Karpas-422 (cell line): ENCODE results near the gene ROMO1. TPM values are rescaled to one million over a fixed set of nuclear protein-coding genes. Genes with fewer than 3 reads are reported as not detected.
"Not testable (repeated sequence)": the region's sequence is repeated elsewhere in the genome, so short reads cannot be mapped to it uniquely, and the experiment has no call there.

Source experiments
- DNase-seq: peaks from one replicate; pipeline ENCODE4 v3.0.0-alpha.2; 2015
- H2AFZ ChIP-seq: fragments of 200-600 bp; sonication (generic); 2 replicates; pipeline ENCODE4 v1.6.1; 2014; ENCODE audit warnings: antibody characterized with exemption, low read length, mixed read lengths
- H3K27ac ChIP-seq: fragments of 200-600 bp; sonication (generic); 2 replicates; pipeline ENCODE4 v1.5.1; 2014; ENCODE audit warnings: mild to moderate bottlenecking, low read length, moderate library complexity
- H3K27me3 ChIP-seq: fragments of 200-600 bp; sonication (generic); 2 replicates; pipeline ENCODE4 v1.6.1; 2014; ENCODE audit warnings: low read length, mixed read lengths
- H3K36me3 ChIP-seq: fragments of 200-600 bp; sonication (generic); 2 replicates; pipeline ENCODE4 v1.6.1; 2014; ENCODE audit warnings: low read length, mixed read lengths; ENCODE audit not compliant: insufficient read depth
- H3K4me1 ChIP-seq: fragments of 200-600 bp; sonication (generic); 2 replicates; pipeline ENCODE4 v1.6.1; 2014; ENCODE audit warnings: mild to moderate bottlenecking, low read length, mixed read lengths
- H3K4me2 ChIP-seq: fragments of 200-600 bp; sonication (generic); 2 replicates; pipeline ENCODE4 v1.6.1; 2014; ENCODE audit warnings: low read length, low read depth, mild to moderate bottlenecking; ENCODE audit not compliant: poor library complexity, severe bottlenecking
- H3K4me3 ChIP-seq: fragments of 200-600 bp; sonication (generic); 2 replicates; pipeline ENCODE4 v1.5.1; 2014; ENCODE audit warnings: mild to moderate bottlenecking, antibody characterized with exemption, low read length, mixed read lengths
- H3K79me2 ChIP-seq: fragments of 200-600 bp; sonication (generic); 2 replicates; pipeline ENCODE4 v1.6.1; 2014; ENCODE audit warnings: mild to moderate bottlenecking, low read length, mixed read lengths
- H3K9ac ChIP-seq: fragments of 200-600 bp; sonication (generic); 2 replicates; pipeline ENCODE4 v1.6.0; 2014; ENCODE audit warnings: low read length
- H3K9me2 ChIP-seq: fragments of 200-600 bp; sonication (generic), shearing (Covaris generic); replicated peaks from 2 replicates; pipeline ENCODE4 v1.6.0; 2014; ENCODE audit warnings: mild to moderate bottlenecking, low read length, moderate library complexity; ENCODE audit not compliant: insufficient read depth
- H3K9me3 ChIP-seq: fragments of 300-700, 200-600 bp; sonication (generic); 2 replicates; pipeline ENCODE4 v1.6.1; 2014; ENCODE audit warnings: low read length, mixed read lengths
- H4K20me1 ChIP-seq: fragments of 200-600 bp; sonication (generic); 2 replicates; pipeline ENCODE4 v1.6.1; 2014; ENCODE audit warnings: mild to moderate bottlenecking, antibody characterized with exemption, low read length, low read depth; ENCODE audit not compliant: insufficient read depth
- total RNA-seq: library from RNA; depleted of rRNA; stranded (reverse); fragments of >200 nt; shearing (Covaris generic); gene quantifications from 2 replicates; pipeline ENCODE4 v1.2.3, GENCODE V29; 2014; ENCODE audit warnings: low replicate concordance

ROMO1 gene
- total RNA-seq, 1 experiment from 2014 or later, result 242 TPM

GRCh38 chr20:35718972-35719635 lies 19.9 kb downstream of the ROMO1 start:
- no peak for DNase-seq
- Histone ChIP-seq H3K9me3 (no peaks in the 10 kb centered on the region), H2AFZ (no peak overlapping the region), H4K20me1 (peaks cover 47% of the 10 kb centered on the region), H3K4me2 (no peak overlapping the region), H3K4me1 (no peaks in the 10 kb centered on the region), H3K36me3 (peaks cover 79% of the 10 kb centered on the region), H3K9ac (no peak overlapping the region), H3K9me2 (no peaks in the 10 kb centered on the region), H3K79me2 (peaks cover 76% of the 10 kb centered on the region), H3K4me3 (no peak overlapping the region), H3K27me3 (no peaks in the 10 kb centered on the region), H3K27ac (no peak overlapping the region)

- no peaks in the 10 kb centered on the region for H3K27me3 ChIP-seq
- H3K4me3 ChIP-seq, result no peak overlapping the region
- no peak for DNase-seq
- H3K79me2 ChIP-seq, result peaks cover 78% of the 10 kb centered on the region
- H3K36me3 ChIP-seq, result peaks cover 81% of the 10 kb centered on the region
- no peaks in the 10 kb centered on the region for H3K9me3 ChIP-seq
- peaks cover 51% of the 10 kb centered on the region for H4K20me1 ChIP-seq
- H3K27ac ChIP-seq, result no peak overlapping the region
- no peak overlapping the region for H3K9ac ChIP-seq
- no peaks in the 10 kb centered on the region for H3K4me1 ChIP-seq
- no peaks in the 10 kb centered on the region for H3K9me2 ChIP-seq
- H3K4me2 ChIP-seq, result no peak overlapping the region
- no peak overlapping the region for H2AFZ ChIP-seq
Measured at GRCh38 chr20:35719717-35720116, 20.5 kb downstream of the ROMO1 start.

GRCh38 chr20:35720165-35721123 lies 21.2 kb downstream of the ROMO1 start:
- no peaks in the 10 kb centered on the region for H3K9me3 ChIP-seq
- peaks cover 77% of the 10 kb centered on the region for H3K79me2 ChIP-seq
- peaks cover 80% of the 10 kb centered on the region for H3K36me3 ChIP-seq
- no peak overlapping the region for H3K4me3 ChIP-seq
- no peak overlapping the region for H3K4me2 ChIP-seq
- no peaks in the 10 kb centered on the region for H3K27me3 ChIP-seq
- no peak overlapping the region for H3K9ac ChIP-seq
- H3K4me1 ChIP-seq, result no peaks in the 10 kb centered on the region
- H3K27ac ChIP-seq, result no peak overlapping the region
- no peak overlapping the region for H2AFZ ChIP-seq
- H3K9me2 ChIP-seq, result no peaks in the 10 kb centered on the region
- peaks cover 49% of the 10 kb centered on the region for H4K20me1 ChIP-seq
- DNase-seq, result no peak

- Histone ChIP-seq H3K4me1 (no peaks in the 10 kb centered on the region), H3K79me2 (peaks cover 79% of the 10 kb centered on the region), H3K9me3 (no peaks in the 10 kb centered on the region), H3K36me3 (peaks cover 79% of the 10 kb centered on the region), H3K27me3 (no peaks in the 10 kb centered on the region), H4K20me1 (peaks cover 50% of the 10 kb centered on the region), H3K9ac (no peak overlapping the region), H2AFZ (no peak overlapping the region), H3K27ac (no peak overlapping the region), H3K4me3 (no peak overlapping the region), H3K4me2 (no peak overlapping the region), H3K9me2 (no peaks in the 10 kb centered on the region)
- DNase-seq, result no peak
Measured at GRCh38 chr20:35721219-35721618, 22.0 kb downstream of the ROMO1 start.

GRCh38 chr20:35721621-35722020 lies 22.4 kb downstream of the ROMO1 start:
- no peak overlapping the region for H3K4me2 ChIP-seq
- no peaks in the 10 kb centered on the region for H3K9me3 ChIP-seq
- peaks cover 80% of the 10 kb centered on the region for H3K79me2 ChIP-seq
- H3K4me1 ChIP-seq, result no peaks in the 10 kb centered on the region
- H3K9ac ChIP-seq, result no peak overlapping the region
- H2AFZ ChIP-seq, result no peak overlapping the region
- H3K36me3 ChIP-seq, result peaks cover 79% of the 10 kb centered on the region
- no peak overlapping the region for H3K27ac ChIP-seq
- H3K9me2 ChIP-seq, result no peaks in the 10 kb centered on the region
- no peak for DNase-seq
- peaks cover 54% of the 10 kb centered on the region for H4K20me1 ChIP-seq
- no peaks in the 10 kb centered on the region for H3K27me3 ChIP-seq
- no peak overlapping the region for H3K4me3 ChIP-seq

GRCh38 chr20:35723275-35723639 lies 24.1 kb downstream of the ROMO1 start:
- H2AFZ ChIP-seq, H3K9me2 ChIP-seq, H3K4me2 ChIP-seq, H3K4me1 ChIP-seq, H3K4me3 ChIP-seq, H3K9ac ChIP-seq, H3K9me3 ChIP-seq, H3K27me3 ChIP-seq, H3K27ac ChIP-seq, DNase-seq: not testable (repeated sequence)
- H3K79me2 ChIP-seq, result peaks cover 82% of the 10 kb centered on the region
- peaks cover 80% of the 10 kb centered on the region for H3K36me3 ChIP-seq
- peaks cover 58% of the 10 kb centered on the region for H4K20me1 ChIP-seq

GRCh38 chr20:35723652-35724320 lies 24.6 kb downstream of the ROMO1 start:
- not testable (repeated sequence) for H3K9ac ChIP-seq, H3K4me2 ChIP-seq, H3K9me3 ChIP-seq, H3K27ac ChIP-seq, H2AFZ ChIP-seq, H3K4me3 ChIP-seq, H3K27me3 ChIP-seq, H3K4me1 ChIP-seq, H3K9me2 ChIP-seq, DNase-seq
- peaks cover 58% of the 10 kb centered on the region for H4K20me1 ChIP-seq
- peaks cover 76% of the 10 kb centered on the region for H3K36me3 ChIP-seq
- H3K79me2 ChIP-seq, result peaks cover 84% of the 10 kb centered on the region
